GM23248 (cell line): ENCODE results near the gene OSBPL5.

Source experiments
- EZH2 ChIP-seq: fragments of 200-600 bp; sonication (generic); IDR thresholded peaks from 2 replicates; pipeline ENCODE4 v1.6.1; 2018; ENCODE audit warnings: antibody characterized with exemption, mild to moderate bottlenecking; ENCODE audit not compliant: insufficient read depth, poor library complexity, severe bottlenecking
- EZH2phosphoT487 ChIP-seq: fragments of 200-600 bp; sonication (generic); IDR thresholded peaks from 2 replicates; pipeline ENCODE4 v1.6.1; 2018; ENCODE audit warnings: antibody characterized with exemption, moderate library complexity, mild to moderate bottlenecking, low read depth; ENCODE audit not compliant: insufficient read depth

GRCh38 chr11:3148990-3149851 lies 15.9 kb downstream of the OSBPL5 start:
- TF ChIP-seq EZH2 (no peak), EZH2phosphoT487 (no peak)
